OCI-M2 (cell line): ENCODE data around the gene CMTM7.
"Not testable (repeated sequence)": the region's sequence is repeated elsewhere in the genome, so short reads cannot be mapped to it uniquely, and the experiment has no call there.

Experiments
- DNase-seq: peaks from one replicate; lab custom pipeline; 2025; ENCODE audit not compliant: unreplicated experiment; lab: John Stamatoyannopoulos, UW

CMTM7 gene

DNA sequence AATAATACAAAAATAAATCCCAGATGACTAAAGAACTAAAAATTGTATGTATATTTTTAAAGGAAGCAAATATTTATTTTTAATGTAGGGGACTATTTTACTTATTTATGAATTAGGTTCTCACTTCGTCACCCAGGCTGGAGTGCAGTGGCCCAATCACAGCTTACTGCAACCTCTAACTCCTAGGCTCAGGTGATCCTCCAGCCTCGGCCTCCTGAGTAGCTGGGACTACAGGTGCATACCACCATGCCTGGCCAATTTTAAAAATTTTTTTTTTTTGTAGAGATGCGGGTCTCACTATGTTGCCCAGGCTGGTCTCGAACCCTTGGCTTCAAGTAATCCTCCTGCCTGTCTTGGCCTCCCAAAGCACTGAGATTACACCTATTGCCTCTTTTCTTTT lies 42.6 kb downstream of the CMTM7 start:
- DNase-seq = no peak

DNA sequence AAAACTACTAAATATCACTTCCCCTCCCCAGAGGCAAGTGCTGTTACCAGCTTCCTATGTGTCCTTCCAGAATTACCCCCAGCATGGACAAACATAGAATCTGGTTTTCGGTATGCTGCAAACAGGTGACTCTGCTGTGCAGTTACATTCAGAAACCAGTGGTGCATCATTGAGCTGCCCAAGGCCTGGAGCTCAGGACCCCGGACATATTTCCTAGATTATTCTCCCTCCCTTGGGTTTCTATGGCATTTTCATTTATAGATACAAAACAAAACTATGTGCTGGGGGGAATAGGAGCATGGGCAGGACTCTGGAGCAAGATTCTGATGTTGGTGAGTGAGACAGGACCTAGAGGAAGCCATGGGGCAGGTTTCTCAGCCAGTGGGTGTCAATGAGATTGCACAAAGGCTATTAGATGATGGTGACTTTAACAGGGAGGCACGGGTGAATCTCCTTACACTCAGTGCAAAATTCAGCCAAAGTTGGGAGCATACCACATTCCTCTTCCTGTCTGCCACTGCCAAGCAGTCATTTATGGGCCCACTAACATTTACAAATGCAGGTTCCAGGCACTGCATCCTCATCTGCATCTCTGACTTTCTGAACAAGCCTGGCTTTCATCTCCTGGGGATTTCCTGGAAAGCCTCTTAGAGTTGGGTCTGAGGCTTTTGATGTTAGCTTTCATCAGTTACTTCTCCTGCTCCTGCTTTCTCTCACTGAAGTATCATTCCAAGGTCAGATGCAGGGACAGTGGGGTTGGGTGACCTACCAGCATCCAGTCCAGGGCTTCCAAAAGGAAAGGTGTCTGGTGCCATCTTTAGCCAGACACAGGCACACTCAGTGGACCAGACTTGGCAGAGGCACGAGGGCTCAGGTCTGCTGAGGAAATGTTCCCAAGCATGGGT lies 44.5 kb downstream of the CMTM7 start:
- no peak for DNase-seq

DNA sequence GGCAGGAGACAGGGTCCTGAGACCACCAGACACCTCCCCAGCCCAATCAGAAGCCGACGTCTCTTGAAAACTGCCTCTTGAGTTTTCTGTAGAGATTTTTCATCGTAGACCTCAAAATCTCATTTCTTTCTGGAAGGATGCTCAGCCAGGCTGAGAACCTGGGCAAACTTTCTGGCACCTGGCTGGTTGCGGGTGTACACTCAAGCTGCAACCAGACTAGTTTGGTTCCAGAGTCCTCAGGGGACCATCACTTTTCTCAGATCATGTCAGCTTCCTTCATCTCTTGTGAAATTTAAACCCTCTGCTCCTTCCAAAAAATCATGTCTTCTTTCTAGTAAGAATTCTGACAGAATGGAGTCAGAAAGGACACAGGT lies 45.1 kb downstream of the CMTM7 start:
- DNase-seq = no peak

DNA sequence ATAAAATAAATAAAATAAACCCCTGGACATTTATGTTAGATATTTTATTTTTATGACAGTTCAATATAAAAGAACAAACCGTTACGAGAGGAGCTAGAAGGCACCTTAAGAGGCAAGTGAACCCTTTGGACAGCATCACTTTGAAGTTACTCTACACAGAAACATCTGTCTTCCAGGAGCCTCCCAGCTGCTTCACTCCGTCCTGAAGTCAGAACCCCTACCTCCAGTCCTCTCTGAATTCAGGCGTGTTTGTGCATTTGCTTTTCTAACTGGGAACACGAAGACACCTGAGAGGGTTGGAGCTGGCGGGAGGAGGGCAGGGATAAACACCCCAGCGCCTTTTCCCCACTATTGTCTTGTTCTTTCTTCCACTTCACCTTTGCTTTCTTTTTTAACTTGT lies 46.2 kb downstream of the CMTM7 start:
- DNase-seq = no peak

DNA sequence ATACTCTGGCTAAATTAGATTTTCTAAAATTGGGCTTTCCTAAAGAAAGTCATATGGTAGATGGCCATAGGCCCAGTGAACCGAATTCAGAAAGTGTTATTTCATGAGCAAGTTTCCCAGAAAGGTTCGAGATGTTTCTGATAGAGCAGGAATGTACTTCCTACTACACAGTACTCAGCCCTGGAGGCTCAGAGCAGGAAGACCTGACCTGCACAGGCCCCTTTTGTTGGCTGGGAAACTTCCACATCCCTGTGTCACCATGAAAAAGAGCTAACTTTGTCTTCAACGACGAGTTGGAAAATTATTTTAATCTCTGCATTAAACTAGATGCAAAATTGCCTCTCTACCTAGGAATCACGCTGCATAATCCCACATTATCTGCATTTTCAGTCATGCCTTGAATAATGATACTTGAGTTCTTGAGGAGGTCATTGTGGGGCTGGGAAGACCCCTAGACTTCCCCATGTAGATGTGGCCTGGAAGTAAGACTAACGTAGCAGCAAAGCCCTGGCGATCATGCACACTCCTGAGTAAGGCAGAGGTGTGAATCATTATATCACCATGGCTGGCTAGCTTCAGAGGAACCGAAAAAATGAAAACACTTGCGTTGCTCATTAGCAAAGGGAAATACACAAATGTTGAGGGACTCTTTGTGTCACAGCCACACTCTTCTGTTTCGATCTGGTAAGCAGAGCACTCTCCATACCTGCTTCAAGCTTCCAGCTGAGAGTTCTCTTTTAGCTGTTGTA lies 47.1 kb downstream of the CMTM7 start:
- DNase-seq = no peak

DNA sequence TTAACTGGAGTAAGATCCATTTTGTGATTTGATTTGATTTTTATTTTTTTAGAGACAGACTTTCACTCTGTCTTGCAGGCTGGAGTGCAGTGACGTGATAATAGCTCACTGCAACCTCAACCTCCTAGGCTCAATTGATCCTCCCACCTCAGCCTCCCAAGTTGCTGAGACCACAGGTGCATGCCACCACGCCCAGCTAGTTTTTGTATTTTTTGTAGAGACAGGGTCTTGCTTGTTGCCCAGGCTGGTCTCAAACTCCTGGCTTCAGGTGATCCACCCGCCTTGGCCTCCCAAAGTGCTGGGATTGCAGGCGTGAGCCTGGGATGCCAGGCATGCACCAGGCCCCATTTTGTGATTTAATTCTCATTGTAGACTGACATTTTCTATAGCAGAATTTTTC lies 47.8 kb downstream of the CMTM7 start:
- DNase-seq = not testable (repeated sequence)

DNA sequence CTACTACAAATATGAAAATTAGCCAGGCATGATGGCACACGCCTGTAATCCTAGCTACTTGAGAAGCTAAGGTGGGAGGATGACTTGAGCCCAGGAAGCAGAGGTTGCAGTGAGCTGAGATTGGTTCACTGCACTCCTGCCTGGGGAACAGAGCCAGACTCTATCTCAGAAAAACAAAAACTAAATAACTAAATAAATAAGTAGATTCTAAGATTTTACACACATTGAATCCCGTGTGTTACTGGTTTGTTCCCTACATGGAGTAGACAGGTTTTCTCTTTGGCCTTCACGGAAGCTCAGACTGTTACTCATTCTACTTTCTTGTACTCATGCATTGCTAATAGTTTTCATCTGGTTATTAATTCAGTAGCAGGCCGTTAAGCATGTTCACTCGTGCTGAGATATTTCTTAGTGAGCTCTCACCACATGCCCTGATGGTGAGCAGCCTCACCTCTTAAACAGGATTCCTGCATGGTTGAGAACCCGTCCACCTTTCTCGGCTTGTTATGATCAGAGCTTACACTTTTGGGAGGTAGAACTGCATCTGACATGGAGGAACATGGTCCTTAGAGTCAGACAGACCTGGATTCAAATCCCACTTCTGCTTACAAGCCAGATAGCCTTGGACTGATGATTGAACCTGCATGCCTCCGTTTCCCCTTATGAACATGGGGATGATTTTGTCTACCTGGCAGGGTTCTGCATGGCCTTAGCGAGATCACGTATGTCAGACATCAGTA lies 49.1 kb downstream of the CMTM7 start:
- no peak for DNase-seq

DNA sequence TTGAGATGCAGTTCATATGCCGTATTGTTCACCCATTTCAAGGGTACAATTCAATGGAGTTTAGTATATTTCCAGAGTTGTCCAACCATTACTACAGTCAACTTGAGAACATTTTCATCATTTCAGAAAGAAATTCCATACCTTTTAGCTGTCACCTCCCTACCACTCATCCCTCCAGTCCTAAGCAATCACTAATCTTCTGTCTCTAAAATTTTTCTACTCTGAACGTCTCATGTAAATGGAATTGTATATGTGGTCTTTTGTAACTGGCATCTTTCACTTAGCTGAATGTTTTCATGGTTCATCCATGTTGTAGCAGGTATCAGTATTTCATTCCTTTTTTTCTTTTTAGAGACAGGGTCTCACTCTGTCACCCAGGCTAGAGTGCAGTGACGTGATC lies 51.1 kb downstream of the CMTM7 start:
- no peak for DNase-seq

DNA sequence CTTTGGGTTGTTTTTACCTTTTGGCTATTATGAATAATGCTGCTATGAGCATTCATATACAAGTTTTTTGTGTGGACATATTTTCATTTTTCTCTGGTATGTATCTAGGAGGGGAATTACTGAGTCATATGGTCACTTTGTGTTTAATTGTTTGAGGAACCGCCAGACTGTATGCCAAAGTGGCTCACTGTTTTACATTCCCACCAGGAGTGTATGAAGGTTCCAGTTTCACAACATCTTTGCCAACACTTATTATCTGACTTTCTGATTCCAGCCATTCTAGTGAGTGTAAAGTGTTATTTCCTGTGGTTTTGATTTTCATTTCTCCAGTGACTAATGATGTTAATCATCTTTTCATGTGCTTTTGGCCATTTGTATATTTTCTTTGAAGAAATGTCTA lies 51.8 kb downstream of the CMTM7 start:
- no peak for DNase-seq

DNA sequence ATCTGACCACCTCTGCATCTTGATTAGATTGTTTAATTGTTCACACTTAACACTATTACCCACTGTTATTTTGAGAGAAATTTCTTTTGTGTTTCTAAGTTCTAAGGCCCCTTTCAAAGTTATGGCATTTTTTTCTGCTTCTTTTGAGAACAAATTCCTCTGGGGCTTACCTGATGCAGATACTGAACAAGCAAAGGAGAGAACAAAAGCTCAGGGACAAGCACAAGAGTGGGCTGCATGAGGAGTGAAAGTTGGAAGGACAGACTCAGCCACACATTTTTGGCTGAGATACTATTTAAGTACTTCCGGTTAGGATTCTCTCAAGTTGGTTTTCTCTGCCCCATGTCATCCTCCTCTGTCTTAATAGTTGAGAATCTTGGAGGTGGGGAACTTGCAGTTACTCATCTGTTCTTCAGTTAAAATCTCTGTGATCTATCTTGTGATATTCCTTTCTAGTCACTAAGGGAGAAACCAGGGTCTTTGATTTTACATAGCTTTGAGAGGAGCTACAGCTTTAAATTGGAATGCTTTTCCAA lies 56.3 kb downstream of the CMTM7 start:
- DNase-seq = no peak

DNA sequence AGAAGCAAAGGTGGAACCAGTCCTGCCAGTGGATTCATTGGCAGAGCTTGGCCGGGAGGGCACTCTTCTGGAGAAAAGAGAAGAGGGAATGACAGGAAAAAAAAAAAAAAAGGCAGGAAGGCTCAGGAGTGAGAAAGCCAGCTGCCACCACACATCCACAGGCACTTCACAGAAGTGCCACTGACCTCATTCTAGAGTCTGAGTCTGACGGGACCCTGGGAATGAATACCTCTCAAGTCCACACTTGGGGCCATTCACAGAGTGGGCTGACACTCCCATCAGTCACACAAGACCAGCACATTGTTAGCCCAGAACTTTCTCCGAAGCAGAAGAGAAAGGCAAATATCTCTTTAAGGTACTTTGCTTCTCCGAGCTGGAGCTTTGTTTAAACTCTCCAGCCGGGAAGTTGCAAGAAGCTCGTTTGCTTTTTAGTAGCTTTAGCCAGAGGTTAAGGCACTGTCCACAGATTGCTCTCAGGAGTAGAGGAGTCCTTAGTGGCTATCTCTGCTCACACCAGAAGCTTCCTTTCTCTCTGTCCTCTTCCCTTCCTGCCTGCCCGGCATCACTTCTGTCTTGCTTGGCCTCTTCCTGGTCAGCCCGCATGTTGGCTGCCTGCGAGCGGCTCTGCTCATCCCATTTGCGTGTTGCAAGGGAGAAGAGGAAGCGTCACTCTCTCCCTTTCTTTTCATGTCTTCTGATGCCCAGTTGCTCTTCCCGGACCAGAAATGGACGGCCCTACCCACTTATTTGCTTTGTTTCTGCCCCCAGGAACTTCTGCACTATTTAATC lies 57.2 kb downstream of the CMTM7 start:
- no peak for DNase-seq

DNA sequence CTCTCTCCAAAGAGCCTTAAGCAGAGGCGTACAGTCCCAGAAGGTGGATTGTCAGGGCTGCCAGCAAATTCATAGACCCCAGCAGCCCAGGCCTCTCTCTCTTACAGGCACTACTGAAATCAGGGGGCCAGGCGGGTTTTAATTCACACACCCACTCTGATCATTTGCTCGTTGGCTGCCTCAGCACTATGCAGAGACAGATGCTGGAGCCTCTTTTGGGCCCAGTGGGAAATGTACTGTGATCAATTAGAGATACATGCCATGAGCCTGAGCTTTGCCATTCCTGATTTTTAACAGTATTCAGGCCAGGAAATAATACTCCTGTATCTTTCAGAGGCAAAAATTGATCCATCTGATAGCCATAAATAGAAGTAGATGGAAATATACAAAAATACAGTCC lies 58.0 kb downstream of the CMTM7 start:
- DNase-seq = no peak

DNA sequence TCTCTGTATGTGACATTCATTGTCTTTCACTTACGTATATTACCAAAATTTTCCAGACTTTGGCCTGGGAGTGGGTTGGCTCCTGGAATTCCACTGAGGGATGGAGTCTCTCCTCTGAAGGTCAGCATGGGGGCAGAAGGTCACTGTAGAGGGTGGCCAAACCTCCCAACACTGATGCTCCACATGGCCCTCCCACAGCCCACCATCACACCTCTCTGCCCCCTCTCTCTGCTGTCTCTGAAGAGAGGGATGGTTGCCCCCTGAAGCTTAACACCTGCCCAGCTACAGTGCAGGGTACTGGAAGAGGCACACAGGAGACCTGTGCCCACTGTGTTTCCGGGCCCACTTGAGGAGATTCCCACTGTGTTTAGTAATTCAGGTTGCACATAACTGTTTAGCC lies 58.8 kb downstream of the CMTM7 start:
- DNase-seq = no peak

DNA sequence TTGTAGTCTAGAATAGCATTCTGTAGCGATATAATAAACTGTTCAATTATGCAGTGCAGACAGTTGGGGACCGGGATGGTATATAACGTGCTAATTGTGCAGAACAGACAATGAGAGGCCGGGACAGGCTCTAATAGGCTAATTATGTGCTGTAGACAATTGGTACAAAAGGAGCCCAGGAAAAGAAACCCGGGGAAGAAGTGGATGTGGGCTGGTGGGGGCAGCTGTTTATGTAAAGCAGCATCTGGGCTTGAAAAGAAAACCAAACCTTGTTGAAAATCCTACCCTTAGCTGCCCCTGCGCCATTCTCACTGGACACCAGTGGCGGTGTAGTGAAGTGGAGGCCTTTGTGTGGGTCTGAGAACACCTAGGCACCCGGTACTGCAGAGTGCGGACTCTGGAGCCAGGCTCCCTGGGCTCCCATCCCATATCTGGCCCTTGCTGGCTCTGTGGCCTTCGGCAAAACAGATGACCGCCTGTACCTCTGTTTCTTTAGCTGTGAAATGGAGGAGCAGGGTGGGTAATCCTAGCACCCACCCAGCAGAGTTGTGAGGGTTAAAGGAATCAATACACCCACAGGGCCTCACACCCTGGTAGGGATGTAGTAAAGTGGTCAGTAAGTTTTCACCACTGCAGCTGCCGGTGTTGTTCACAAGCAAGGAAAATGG lies 59.5 kb downstream of the CMTM7 start:
- no peak for DNase-seq

DNA sequence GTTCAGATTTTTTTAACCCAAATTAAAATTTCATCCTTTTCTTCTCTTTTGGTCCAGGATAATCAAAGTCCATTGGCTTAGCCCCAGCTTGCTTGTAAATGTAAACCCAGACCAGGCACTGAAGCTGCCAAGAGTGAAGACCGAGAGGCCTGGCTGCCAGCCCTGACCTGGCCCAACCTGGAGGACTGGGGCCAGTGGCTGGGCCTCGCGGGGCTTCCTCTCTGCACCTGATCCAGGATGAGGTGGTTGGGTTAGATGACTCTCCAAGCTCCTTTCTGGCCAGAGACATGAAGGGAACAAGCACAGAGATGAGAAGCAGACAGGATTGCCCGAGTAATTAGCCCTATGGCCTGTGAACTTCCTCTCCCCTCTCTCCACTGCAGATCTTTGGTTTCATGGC lies 60.4 kb downstream of the CMTM7 start:
- no peak for DNase-seq

DNA sequence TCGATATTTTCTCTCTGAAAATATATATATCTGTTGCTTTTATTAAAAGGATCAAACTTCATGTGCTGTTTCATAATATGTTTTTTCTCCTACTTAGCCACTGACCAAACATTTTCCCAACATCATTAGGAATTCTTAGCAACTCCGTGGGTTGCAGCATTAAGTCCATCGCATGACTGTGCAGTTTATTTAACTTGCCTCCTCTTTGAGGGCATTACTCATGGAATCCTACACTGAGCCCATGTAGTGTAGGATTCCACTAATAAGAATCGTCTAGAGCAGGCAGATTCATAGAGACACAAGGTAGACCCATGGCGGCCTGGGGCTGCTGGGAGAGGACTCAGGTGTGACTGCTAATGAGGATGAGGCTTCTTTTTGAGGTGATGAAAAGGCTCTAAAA lies 61.7 kb downstream of the CMTM7 start:
- no peak for DNase-seq

DNA sequence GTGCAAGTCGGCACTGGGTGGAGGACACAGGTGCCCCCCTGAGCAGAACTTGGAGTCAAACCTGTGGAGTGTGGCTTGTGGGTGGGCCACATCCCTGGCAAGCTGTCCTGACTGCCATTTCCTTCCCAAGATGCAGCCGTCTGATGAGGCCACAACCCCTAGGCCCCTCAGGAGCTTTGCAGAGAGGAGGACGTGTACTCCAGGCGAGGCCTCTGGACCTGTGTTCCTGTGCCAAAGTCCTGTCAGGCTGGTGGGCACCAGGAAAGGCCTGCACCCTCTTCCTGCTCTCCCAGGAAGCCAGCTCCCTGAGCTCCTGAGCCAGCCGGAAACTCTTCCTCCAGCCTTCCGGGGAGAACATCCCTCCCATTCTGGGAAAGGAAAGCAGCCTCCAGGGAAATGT lies 62.5 kb downstream of the CMTM7 start:
- DNase-seq = no peak

DNA sequence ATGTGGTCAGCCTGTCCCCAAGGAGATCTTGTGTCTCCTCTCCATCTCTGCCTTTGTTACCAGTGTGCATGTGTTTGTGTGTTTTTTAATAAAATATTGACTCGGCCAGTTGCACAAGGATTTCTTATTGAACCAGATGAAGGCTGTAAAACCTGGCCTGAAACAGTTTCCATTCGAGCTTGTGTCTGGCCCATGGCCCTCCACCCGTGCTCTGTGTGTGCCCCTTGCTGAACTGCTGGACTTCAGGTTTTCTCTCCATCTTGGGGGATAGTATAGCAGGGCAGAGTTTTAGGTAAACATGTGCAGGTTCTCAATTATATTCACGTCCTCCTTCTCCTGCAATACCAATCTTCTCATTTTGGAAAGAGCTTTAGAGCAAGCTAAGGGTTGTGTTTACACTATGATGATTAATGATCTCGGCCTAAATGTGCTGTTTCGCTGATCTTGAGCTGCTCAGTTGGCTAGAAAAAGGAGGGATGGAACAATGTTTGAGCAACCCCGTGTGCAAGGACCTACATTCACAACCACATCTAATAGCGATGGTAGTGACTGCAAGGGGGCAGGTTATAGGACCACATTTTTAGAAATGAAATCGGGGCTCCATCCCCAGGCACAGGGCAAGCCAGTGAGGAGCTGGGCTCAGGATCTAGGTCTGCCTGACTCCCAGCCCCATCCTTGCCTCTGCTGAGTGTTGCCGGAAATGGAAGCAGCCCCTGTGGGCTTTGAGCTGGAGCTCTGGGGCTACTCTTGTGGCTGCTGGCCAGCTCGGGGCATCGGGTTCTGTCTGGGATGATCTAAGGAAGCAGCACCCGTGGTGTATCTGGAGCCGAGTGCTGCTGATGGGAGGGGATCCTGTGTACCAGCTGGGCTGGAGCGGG lies 63.3 kb downstream of the CMTM7 start:
- no peak for DNase-seq
